PFSK-1 (cell line): ENCODE data around the gene BFSP2.

Experiments
- FOXP2 ChIP-seq: optimal IDR thresholded peaks from 2 replicates; pipeline ENCODE3; 2011; ENCODE audit warnings: borderline replicate concordance, control low read depth, inconsistent platforms; ENCODE audit not compliant: insufficient read depth; ENCODE audit errors: extremely low read length, extremely low read depth
- POLR2AphosphoS5 ChIP-seq: IDR thresholded peaks from 2 replicates; pipeline ENCODE4 v1.6.1; 2012; ENCODE audit warnings: low read depth, mild to moderate bottlenecking, control low read depth, low read length, moderate library complexity
- REST ChIP-seq, 2 experiments: IDR thresholded peaks; 2 replicates each; pipeline versions ENCODE4 v1.6.1 to v1.8.0; 2011 to 2012; ENCODE audit warnings: low read depth in 2 of 2, low read length in 2 of 2, control low read depth in 1 of 2, inconsistent platforms in 1 of 2, mild to moderate bottlenecking in 1 of 2, moderate library complexity in 1 of 2; ENCODE audit not compliant: insufficient read depth in 1 of 2
- SIN3A ChIP-seq: IDR thresholded peaks from 2 replicates; pipeline ENCODE4 v1.6.1; 2012; ENCODE audit warnings: mild to moderate bottlenecking, low read length, moderate library complexity, borderline replicate concordance; ENCODE audit not compliant: insufficient read depth
- TAF1 ChIP-seq: IDR thresholded peaks from 2 replicates; pipeline ENCODE4 v1.6.1; 2012; ENCODE audit warnings: low read length, control low read depth, borderline replicate concordance; ENCODE audit not compliant: insufficient read depth

BFSP2 gene

GRCh38 chr3:133469140-133469731 is 69.4 kb downstream of the BFSP2 start:
- TF ChIP-seq POLR2AphosphoS5 (no peak), TAF1 (no peak), FOXP2 (no peak), REST (IDR thresholded peaks at IDR 0.05; ENCODE audit: insufficient read depth in 1 of 2, low read depth in 2 of 2, low read length in 2 of 2) (no peak), SIN3A (no peak)

- TF ChIP-seq SIN3A (no peak), POLR2AphosphoS5 (no peak), REST (IDR thresholded peaks at IDR 0.05; ENCODE audit: insufficient read depth in 1 of 2, low read depth in 2 of 2, low read length in 2 of 2) (no peak), TAF1 (no peak), FOXP2 (no peak)
Measured at GRCh38 chr3:133472242-133472641, 72.4 kb downstream of the BFSP2 start.

- no peak for TF ChIP-seq REST (IDR thresholded peaks at IDR 0.05; ENCODE audit: insufficient read depth in 1 of 2, low read depth in 2 of 2, low read length in 2 of 2)
- no peak for TF ChIP-seq FOXP2
- TF ChIP-seq TAF1, result no peak
- TF ChIP-seq POLR2AphosphoS5, result no peak
- no peak for TF ChIP-seq SIN3A
Measured at GRCh38 chr3:133472889-133473288, 73.0 kb downstream of the BFSP2 start.

GRCh38 chr3:133474251-133474801 is 74.5 kb downstream of the BFSP2 start:
- TF ChIP-seq TAF1 (no peak), REST (IDR thresholded peaks at IDR 0.05; ENCODE audit: insufficient read depth in 1 of 2, low read depth in 2 of 2, low read length in 2 of 2) (no peak), FOXP2 (no peak), SIN3A (no peak), POLR2AphosphoS5 (no peak)
